Endodermal cell (in vitro differentiated cells): ENCODE data around the gene PSMF1. TPM values are rescaled to one million over a fixed set of nuclear protein-coding genes. Genes with fewer than 3 reads are reported as not detected.

ENCODE experiments used
- DNase-seq: peaks from one replicate; pipeline ENCODE4 v3.0.0-alpha.2; 2017
- H3K27ac ChIP-seq: 2 replicates; pipeline ENCODE4 v1.5.1; 2013; ENCODE audit warnings: mild to moderate bottlenecking, low read depth, low read length, moderate library complexity
- H3K27me3 ChIP-seq: 2 replicates; pipeline ENCODE4 v1.6.1; 2013; ENCODE audit warnings: mild to moderate bottlenecking, low read length, moderate library complexity; ENCODE audit not compliant: insufficient read depth, control insufficient read depth, poor library complexity, severe bottlenecking
- H3K36me3 ChIP-seq: 2 replicates; pipeline ENCODE4 v1.7.0; 2013; ENCODE audit warnings: mild to moderate bottlenecking, low read length, moderate library complexity; ENCODE audit not compliant: control insufficient read depth, insufficient read depth
- H3K4me1 ChIP-seq: one replicate; pipeline ENCODE4 v1.7.0; 2013; ENCODE audit warnings: low read length; ENCODE audit not compliant: control insufficient read depth, insufficient read depth
- H3K4me3 ChIP-seq: 2 replicates; pipeline ENCODE4 v1.5.1; 2013; ENCODE audit warnings: mild to moderate bottlenecking, low read length, moderate library complexity
- H3K9ac ChIP-seq: 2 replicates; pipeline ENCODE4 v1.6.1; 2013; ENCODE audit warnings: mild to moderate bottlenecking, low read length, moderate library complexity; ENCODE audit not compliant: poor library complexity, severe bottlenecking; ENCODE audit errors: extremely low read depth
- H3K9me3 ChIP-seq: 2 replicates; pipeline ENCODE4 v1.6.1; 2013; ENCODE audit warnings: mild to moderate bottlenecking, low read length, moderate library complexity; ENCODE audit not compliant: control insufficient read depth
- H3K27ac Mint-ChIP-seq: 2 replicates; pipeline ENCODE4 v1.8.0; 2020; ENCODE audit warnings: mixed read lengths
- H3K27me3 Mint-ChIP-seq: 2 replicates; pipeline ENCODE4 v1.8.0; 2021; ENCODE audit warnings: mild to moderate bottlenecking, mixed read lengths; ENCODE audit not compliant: insufficient read depth
- H3K36me3 Mint-ChIP-seq: 2 replicates; pipeline ENCODE4 v1.8.0; 2020; ENCODE audit warnings: low read depth, mixed read lengths
- H3K4me1 Mint-ChIP-seq: 2 replicates; pipeline ENCODE4 v1.8.0; 2020; ENCODE audit warnings: mixed read lengths
- H3K4me3 Mint-ChIP-seq: 2 replicates; pipeline ENCODE4 v1.8.0; 2020; ENCODE audit warnings: mild to moderate bottlenecking, moderate library complexity, mixed read lengths
- H3K9me3 Mint-ChIP-seq: 2 replicates; pipeline ENCODE4 v1.8.0; 2020; ENCODE audit warnings: mild to moderate bottlenecking, mixed read lengths
- WGBS, 2 experiments: methylation state at CpG; one replicate each; pipeline versions ENCODE4 v1.1.5 to v1.1.7; 2013; ENCODE audit warnings: missing lambda C conversion rate in 2 of 2, mixed read lengths in 1 of 2; ENCODE audit not compliant: insufficient coverage in 1 of 2, insufficient read length in 1 of 2; 5-methylcytosine and 5-hydroxymethylcytosine counted together
- total RNA-seq, 2 donors: library from RNA; stranded (reverse); fragmentation: NEBNext Ultra II Directional in 1 of 2; extraction: Animal tissue kit (Norgen Biotek cat#: 25700) in 1 of 2; gene quantifications; 2 replicates in 1 of 2; 3 replicates in 1 of 2; pipeline ENCODE4 v1.2.1, GENCODE V29; 2021
- TF ChIP-seq, protein P1 (sequence below): fragments of 200-600 bp; sonication (generic); conservative IDR thresholded peaks from 2 replicates; pipeline ENCODE4 v1.5.0; 2021; ENCODE audit warnings: antibody characterized with exemption, mild to moderate bottlenecking

Gene PSMF1
- total RNA-seq, 2 donors from 2014 or later: 72.5 to 84.7 TPM

GRCh38 chr20:1165941-1166340 lies 47.5 kb downstream of the PSMF1 start:
- H3K9ac ChIP-seq: no peak overlapping the region
- no peaks in the 10 kb centered on the region for H3K4me1 ChIP-seq
- Mint-ChIP-seq H3K27me3 (no peaks in the 10 kb centered on the region), H3K9me3 (no peaks in the 10 kb centered on the region), H3K27ac (no peak overlapping the region), H3K4me1 (no peaks in the 10 kb centered on the region), H3K36me3 (peaks cover 68% of the 10 kb centered on the region), H3K4me3 (no peak overlapping the region)
- DNase-seq: no peak
- 92 to 93% methylated on average over 9 of the region's 9 CpGs for WGBS, 2 experiments
- no peaks in the 10 kb centered on the region for H3K9me3 ChIP-seq
- no peaks in the 10 kb centered on the region for H3K27me3 ChIP-seq
- TF ChIP-seq, protein P1, sequence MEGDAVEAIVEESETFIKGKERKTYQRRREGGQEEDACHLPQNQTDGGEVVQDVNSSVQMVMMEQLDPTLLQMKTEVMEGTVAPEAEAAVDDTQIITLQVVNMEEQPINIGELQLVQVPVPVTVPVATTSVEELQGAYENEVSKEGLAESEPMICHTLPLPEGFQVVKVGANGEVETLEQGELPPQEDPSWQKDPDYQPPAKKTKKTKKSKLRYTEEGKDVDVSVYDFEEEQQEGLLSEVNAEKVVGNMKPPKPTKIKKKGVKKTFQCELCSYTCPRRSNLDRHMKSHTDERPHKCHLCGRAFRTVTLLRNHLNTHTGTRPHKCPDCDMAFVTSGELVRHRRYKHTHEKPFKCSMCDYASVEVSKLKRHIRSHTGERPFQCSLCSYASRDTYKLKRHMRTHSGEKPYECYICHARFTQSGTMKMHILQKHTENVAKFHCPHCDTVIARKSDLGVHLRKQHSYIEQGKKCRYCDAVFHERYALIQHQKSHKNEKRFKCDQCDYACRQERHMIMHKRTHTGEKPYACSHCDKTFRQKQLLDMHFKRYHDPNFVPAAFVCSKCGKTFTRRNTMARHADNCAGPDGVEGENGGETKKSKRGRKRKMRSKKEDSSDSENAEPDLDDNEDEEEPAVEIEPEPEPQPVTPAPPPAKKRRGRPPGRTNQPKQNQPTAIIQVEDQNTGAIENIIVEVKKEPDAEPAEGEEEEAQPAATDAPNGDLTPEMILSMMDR: no peak
- H3K27ac ChIP-seq: no peak overlapping the region
- H3K4me3 ChIP-seq: no peak overlapping the region
- peaks cover 90% of the 10 kb centered on the region for H3K36me3 ChIP-seq

GRCh38 chr20:1166948-1167720 lies 48.7 kb downstream of the PSMF1 start:
- no peak overlapping the region for H3K27ac ChIP-seq
- Mint-ChIP-seq H3K27ac (no peak overlapping the region), H3K27me3 (no peaks in the 10 kb centered on the region), H3K9me3 (no peaks in the 10 kb centered on the region), H3K4me3 (no peak overlapping the region), H3K4me1 (no peaks in the 10 kb centered on the region), H3K36me3 (peaks cover 65% of the 10 kb centered on the region)
- peaks cover 84% of the 10 kb centered on the region for H3K36me3 ChIP-seq
- DNase-seq: peak; percentile 1
- no peaks in the 10 kb centered on the region for H3K4me1 ChIP-seq
- no peaks in the 10 kb centered on the region for H3K27me3 ChIP-seq
- no peak overlapping the region for H3K4me3 ChIP-seq
- 88 to 93% methylated on average over 1 of the region's 1 CpG for WGBS, 2 experiments
- TF ChIP-seq, protein P1: no peak
- H3K9me3 ChIP-seq: no peaks in the 10 kb centered on the region
- H3K9ac ChIP-seq: no peak overlapping the region

DNA sequence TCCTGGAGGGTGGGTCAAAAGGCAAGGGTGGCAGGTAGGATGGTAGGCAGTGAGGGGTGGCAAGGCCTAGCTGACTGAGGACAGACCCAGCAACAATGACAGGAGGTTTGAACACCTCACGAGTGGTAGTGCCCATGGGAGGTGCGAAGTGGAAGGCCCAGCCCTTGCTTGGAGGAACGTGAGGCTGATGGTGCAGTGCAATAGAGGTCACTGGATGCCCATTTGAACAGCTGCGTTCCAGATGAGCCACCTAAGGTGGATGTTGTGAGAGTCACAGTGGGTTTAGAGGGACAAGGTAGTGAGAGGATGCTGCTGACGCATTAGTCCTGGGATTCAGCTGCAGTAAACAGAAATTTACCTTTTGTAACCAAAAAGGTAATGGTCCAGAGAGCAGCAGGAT lies 50.8 kb downstream of the PSMF1 start:
- 94 to 98% methylated on average over 4 to 5 of the region's 5 CpGs for WGBS, 2 experiments
- H3K4me1 ChIP-seq: no peaks in the 10 kb centered on the region
- no peaks in the 10 kb centered on the region for H3K27me3 ChIP-seq
- no peak overlapping the region for H3K9ac ChIP-seq
- TF ChIP-seq, protein P1: no peak
- no peak overlapping the region for H3K27ac ChIP-seq
- no peak overlapping the region for H3K4me3 Mint-ChIP-seq
- H3K36me3 ChIP-seq: peaks cover 72% of the 10 kb centered on the region
- DNase-seq: peak; percentile 17
- H3K27me3 Mint-ChIP-seq: no peaks in the 10 kb centered on the region
- H3K4me1 Mint-ChIP-seq: no peaks in the 10 kb centered on the region
- H3K4me3 ChIP-seq: no peak overlapping the region
- no peaks in the 10 kb centered on the region for H3K9me3 Mint-ChIP-seq
- H3K9me3 ChIP-seq: no peaks in the 10 kb centered on the region
- no peak overlapping the region for H3K27ac Mint-ChIP-seq
- H3K36me3 Mint-ChIP-seq: peaks cover 53% of the 10 kb centered on the region
